Stimulated activated CD4-positive, alpha-beta T cell treated with anti-CD3 and anti-CD28 coated beads, Interleukin-2, amount 100 ng/mL, for 4 hours (primary cell): Measurements from ENCODE around the gene RCOR1.

Experiments
- DNase-seq: peaks from one replicate; pipeline ENCODE4 v3.0.0-alpha.2; 2020; ENCODE audit warnings: low read depth

RCOR1 gene

GRCh38 chr14:102723650-102724049 lies 131.2 kb downstream of the RCOR1 start:
- DNase-seq: no peak

DNA sequence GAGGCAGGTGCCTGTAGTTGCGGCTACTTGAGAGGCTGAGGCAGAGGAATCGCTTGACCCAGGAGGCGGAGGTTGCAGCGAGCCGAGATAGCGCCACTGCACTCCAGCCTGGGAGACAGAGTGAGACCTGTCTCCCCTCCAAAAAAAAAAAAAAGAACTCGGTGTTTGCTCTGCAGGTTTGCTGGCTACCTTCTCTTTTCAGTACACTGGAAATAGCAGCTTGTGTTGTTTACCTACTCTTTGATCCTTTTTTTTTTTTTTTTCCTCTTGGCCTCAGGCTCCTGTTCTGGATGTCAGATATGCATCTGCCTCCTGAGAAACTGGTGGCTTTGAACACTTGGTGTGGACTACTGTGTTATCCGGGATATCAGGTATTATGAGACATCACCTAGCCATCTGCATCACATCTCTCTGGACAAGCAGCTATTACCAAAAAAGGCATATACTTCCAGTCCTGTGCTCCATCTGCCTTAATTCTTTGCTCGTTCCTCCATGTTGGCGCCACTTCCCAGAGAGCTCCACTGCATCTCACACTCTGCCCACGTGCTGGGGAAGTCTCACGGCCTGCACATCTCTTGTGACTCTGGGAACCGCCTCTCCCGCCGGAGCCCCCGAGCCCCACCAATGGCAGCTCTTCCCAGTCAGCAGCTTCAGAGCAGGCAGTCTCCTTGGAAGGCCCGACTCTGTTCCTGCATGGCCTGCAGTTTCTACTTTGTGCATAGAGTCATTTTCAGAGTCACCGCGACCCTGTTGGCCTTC lies 133.9 kb downstream of the RCOR1 start:
- DNase-seq: no peak

GRCh38 chr14:102727336-102728095 lies 135.1 kb downstream of the RCOR1 start:
- DNase-seq: no peak

- no peak for DNase-seq
Measured at GRCh38 chr14:102728501-102728900, 136.1 kb downstream of the RCOR1 start.

DNA sequence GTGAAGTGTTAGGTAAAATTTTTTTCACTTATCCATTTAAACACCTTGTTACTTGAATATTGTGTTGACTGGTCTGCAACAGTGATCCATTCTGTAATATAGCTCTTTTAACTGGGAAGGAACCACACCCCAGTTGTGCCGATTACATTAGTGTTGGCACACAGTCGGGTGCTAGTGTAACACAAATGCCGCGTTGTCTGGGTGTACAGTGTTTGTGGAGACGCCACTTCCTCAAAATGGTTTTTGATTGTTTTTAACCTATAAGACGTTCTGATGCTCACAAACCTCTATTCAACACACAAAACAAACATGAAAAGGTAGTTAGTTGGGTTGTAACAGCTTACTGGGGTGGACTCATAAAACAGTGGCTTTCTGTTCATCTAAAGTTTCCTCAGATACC lies 136.8 kb downstream of the RCOR1 start:
- DNase-seq: no peak

DNA sequence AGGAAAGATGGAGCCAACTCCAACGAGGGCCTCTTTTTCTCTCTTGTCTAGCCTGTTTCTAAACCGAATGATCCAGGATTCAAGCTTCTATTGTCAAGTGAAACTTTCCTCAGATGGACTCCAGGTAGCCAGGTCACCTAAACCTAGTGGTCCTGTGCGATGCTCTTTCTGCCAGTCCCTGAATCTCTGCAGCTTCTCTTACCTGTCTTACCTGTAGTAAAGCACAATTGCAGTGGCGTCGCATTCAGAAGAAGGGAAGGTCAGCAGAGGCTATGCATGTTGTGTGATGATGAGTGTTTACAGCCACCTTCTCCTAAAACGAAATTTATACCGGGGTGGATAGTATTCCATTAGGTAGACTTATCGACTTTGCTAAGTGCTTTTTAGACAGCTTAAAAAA lies 137.4 kb downstream of the RCOR1 start:
- no peak for DNase-seq

DNA sequence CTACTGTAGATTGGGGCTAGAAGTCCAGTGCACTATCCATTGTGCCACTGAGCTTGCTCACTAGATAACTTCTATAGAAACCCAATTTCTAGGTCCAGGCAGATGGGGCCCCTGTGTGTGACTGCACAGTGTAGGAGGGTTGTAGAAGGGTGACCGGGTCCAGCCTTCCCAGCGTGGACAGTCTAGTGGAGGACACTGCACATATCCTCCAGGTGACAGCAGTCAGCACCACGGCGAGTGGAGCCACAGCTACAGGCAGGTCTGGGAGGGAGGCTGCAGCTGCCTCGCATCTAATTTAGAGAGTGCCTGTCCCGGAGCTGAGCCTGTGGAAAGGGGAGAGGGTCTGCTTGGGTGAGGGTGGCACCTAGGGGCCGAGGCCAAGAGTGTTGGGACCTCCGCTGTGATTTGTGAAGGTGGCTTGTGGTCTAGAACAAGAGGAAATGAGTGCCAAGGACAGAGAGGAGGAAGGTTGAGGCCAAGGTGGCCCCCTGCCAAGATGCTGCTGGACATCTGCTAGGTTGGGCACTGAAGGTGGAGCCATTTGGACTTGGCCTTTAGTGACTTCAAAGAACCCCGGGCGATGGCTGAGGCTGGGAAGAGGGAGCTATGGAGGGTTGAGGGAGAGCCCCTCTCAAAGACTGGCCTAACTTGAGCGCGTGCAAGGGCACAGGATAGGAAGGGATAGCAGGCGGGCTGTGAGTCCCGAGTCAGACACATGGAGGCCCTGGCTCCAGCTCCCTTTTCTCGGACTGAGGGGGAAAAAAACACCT lies 138.8 kb downstream of the RCOR1 start:
- no peak for DNase-seq

DNA sequence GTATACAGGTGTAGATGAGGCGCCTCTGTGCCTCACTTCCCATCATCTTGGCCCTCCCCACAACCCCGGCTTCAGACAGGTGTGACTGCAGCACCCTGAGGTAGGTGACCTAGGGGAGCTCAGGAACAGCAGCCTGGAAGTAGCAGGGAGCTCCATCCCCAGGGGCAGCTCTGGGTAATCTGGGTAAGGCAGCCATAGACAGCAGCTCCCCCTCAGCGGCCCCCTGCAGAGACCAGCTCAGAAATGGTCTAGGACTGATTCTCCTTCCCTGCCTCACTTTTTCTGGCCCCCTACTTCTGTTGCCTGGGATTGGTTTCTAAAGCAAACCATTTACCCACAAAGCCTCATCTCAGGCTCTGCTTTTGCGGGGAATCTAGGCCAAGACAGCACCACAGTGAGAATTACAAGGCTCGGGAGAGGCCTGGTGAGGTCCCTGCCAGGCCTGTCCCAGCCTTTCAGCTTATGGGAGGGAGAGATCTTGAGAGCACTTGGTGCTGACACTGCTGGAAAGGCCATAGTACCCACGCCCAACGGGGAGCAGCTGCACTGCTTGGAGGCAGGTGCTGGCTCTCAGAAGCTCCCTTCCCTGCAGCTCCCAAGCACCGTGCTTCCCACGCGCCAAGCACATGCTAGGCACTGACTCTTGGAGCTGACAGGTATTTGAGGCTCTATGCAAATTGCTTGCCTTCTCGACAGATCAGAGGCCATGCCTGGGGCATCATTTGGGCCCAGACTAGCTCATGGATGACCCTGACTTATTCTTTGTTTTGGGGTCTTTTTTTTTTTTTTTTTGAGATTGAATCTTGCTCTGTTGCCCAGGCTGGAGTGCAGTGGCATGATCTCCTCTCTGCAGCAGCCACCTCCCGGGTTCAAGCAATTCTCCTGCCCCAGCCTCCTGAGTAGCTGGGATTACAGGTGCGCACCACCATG lies 139.7 kb downstream of the RCOR1 start:
- no peak for DNase-seq

- DNase-seq: no peak
Measured at GRCh38 chr14:102732924-102733323, 140.5 kb downstream of the RCOR1 start.

DNA sequence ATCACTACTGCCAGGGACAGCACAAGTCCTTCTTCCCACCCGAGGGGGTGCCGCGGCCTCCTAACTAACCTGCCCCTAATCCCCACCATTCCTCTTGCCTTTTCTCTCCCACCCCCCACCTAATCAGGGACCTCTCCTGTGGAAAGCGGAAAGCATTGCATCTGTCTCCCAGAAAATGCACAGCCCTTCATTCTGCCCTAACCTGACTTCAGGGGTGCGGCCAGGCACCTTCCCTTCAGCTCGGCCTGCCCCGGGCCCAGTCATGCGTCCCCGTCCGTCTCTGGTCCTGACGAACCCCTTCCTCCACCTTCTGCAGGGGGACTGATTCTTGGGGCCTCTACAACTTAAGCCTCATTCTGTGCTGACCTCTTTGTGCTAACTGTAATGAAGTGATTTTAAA lies 140.9 kb downstream of the RCOR1 start:
- DNase-seq: no peak

- DNase-seq: no peak
Measured at GRCh38 chr14:102734436-102734835, 142.0 kb downstream of the RCOR1 start.

GRCh38 chr14:102736956-102737355 lies 144.5 kb downstream of the RCOR1 start:
- DNase-seq: no peak

- DNase-seq: no peak
Measured at GRCh38 chr14:102737402-102738372, 145.2 kb downstream of the RCOR1 start.

GRCh38 chr14:102738373-102739189 lies 146.1 kb downstream of the RCOR1 start:
- no peak for DNase-seq

GRCh38 chr14:102739190-102739469 lies 146.7 kb downstream of the RCOR1 start:
- DNase-seq: no peak

GRCh38 chr14:102746634-102747438 lies 154.4 kb downstream of the RCOR1 start:
- no peak for DNase-seq

- no peak for DNase-seq
Measured at GRCh38 chr14:102748806-102749205, 156.4 kb downstream of the RCOR1 start.

DNA sequence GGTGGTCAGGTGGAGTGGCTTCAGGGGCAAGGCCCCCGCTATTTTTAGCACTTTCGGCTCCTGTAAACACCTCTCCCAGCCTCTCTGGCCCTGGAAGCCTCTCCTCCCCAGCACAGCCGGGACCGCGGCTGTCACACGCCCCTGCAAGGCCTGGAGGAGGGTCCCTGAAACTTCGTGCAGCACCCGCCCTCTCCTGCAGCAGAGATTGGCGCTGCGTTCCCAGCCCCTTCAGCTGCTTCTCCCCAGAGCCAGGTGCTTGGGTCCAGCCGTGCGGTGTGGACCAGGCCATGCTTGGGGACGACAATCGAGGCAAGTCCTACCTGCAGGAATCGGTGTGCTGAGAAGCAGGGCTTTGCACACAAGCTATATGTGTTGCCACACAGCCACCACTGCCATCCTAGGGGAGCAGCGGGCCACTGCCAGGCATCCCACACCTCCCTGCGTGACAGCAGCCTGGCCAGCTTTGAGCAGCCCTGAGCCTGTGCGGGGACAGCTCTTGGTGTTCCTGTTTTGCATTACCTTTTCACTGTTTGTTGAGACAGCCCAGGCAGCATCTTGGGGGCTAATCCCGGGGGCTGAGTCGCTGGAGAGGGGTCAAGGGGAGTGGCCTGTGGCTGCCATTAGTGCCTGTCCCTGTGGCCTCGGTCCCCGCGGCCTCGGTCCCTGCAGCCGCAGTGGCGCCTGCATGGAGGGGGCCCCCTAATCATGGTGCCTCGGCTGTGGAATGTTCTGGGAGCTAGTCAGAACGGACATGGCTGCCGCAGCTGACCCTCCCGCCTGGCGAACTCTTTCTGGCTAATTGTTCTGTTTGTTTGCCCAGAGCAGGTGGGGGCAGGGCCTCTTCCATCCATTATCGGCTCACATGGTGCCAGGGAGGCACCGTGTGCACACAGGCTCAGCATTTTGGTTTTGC lies 157.2 kb downstream of the RCOR1 start:
- DNase-seq: no peak
